Measurements from ENCODE around the gene SLC27A1.
A peak's percentile ranks its signal among the peaks of the same experiment; 100 is the strongest.

Gene SLC27A1

DNA sequence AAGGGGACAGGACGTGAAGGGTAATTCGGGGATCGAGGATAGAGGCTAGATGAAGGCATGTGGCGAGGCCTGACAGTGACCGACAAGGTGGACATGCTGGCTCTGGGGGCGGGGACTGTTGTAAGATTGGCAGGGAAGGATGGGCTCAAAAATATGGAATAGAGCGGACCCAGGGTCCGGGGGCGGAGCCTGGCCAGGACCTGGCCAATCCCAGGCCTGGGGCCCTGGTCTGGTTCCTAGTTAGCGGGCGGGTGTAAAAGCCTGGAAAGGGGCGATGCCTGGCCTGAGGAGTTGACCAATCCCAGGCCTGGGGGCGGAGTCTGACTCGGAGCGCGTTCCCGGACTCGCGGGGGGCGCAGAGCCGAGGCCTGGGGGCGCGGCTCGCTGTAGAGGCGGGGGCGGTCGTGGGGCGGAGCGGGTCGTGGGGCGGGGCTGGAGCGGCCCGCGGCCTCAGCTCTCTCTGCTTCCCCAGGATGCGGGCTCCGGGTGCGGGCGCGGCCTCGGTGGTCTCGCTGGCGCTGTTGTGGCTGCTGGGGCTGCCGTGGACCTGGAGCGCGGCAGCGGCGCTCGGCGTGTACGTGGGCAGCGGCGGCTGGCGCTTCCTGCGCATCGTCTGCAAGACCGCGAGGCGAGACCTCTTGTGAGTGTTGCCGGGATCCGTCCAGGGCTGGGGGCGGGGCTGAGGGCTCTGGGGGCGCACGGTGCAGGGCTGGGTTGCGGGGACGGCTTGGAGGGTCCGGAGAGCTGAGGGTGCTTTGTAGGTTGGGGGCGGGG lies at the start of gene SLC27A1:
SLC27A1 (plus strand) TSS at position 457 of the 774 bp plus-strand sequence; CDS start at position 474, 17 bp downstream.
- peak; percentile 99 for DNase-seq (ENCODE audit: low read depth, low spot score)

DNA sequence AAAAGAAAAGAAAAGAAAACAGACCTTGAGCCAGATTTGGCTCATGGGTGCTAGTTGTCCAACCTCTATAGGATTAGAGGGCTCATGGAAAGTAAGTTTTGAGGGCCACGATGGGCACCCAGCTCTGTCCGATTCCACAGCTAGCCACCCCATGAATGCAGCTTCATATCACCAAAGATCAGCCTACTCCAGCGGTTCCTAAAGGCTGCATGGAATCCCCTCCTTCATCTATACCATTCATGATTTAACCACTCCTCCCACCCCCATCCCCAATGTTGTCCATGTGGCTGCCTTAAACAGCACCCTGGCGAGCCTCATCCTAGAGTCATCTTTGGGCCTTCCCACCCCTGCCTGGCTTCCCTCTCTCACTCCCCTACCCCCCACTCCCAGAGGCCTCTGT lies 48.4 kb upstream of the SLC27A1 start:
- no peak for DNase-seq (ENCODE audit: low read depth, low spot score)

DNA sequence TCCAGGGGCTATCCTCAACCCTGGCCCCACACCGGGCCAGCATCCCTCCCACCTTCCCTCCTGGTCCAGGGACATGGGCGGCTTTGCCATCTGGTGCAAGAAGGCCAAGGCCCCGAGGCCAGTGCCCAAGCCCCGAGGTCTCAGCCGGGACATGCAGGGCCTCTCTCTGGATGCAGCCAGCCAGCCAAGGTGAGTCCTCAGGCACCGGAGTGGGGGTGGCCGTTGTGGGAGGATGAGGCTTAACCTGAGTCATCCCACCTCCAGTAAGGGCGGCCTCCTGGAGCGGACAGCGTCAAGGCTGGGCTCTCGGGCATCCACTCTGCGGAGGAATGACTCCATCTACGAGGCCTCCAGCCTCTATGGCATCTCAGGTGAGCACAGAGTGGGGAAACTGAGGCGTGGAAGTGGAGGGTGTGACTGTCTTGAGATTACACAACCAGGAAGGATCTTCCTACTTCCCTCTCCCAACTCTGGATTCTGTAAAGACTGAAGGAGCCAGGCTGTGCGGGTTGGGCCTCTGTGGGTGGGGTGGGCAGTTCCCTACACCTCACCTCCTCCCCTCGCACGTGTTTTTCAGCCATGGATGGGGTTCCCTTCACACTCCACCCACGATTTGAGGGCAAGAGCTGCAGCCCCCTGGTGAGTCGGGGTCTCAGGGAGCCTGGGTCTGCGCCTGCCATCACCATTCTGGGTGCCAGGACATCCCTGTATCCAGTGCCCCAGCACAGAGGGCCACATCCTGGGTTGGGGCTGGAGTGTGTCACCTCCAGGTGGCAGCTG lies 46.7 kb upstream of the SLC27A1 start:
- DNase-seq (ENCODE audit: low read depth, low spot score), result no peak

DNA sequence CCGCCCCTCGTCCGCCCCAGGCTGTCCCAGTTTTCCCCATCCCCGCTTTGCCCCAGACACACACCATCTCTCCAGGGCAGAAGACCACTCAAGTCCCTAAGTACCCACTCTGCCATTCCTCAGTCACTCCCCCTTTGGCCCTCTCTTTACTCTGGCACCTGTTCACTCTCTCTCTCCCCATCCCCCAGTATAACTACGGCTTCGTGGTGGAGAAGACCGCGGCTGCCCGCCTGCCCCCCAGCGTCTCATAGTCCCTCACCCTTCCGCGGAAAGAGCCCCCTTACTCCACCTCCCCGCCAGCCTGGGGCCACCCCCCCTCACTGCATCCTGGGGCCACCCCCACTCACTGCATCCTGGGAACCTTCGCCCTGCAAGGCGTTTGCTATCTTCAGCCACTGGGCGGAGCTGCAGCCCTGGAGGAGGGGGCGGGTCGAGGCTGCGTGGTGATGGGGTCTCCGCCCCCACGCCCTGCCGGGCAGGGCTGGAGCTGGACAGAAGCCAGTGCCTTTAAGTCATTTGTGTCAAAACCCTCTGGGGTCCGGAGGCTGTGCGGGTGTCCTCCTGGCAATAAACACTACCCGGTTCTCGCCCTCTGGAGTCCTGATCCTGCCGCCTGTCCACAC lies 45.5 kb upstream of the SLC27A1 start:
- DNase-seq (ENCODE audit: low read depth, low spot score), result no peak

DNA sequence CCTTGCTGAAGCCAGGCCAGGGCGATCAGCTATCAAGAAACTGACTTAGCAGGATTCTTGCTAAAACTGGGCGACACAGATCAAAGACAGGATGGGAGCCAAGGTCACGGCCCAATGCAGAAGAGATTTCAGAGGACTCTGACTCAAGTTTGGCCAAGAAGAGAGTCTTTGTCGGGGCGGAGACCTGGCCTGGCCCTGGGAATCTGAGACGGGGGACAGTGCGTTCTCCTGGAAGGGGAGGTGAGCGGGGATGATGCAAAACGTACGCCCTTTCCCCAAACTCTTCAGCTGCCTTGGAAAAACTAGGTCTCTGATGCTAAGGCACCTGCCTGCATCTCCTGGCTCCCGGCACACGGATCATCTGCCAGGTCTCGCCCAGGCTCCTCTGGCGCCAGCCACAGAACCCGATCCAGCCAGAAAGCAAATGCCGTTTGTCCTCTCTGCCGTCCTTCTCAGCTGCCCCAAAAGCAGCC lies 40.6 kb upstream of the SLC27A1 start:
- DNase-seq (ENCODE audit: low read depth, low spot score), result no peak

DNA sequence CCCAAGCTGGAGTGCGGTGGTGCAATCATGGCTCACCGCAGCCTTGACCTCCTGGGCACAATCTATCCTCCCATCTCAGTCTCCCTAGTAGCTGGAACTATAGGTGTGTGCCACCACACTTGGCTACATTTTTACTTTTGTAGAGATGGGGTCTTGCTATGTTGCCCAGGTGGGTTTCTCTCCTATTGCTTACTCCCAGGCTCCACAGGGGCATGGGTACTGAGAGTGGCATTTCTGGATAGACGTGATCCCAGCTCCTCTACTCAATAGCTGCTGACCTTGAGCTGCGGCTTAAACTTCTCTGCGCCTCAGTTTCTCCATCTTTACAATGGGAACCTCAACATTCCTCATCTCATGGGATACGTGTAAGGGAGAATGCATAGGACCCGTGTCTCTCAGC lies 38.9 kb upstream of the SLC27A1 start:
- DNase-seq (ENCODE audit: low read depth, low spot score), result no peak

DNA sequence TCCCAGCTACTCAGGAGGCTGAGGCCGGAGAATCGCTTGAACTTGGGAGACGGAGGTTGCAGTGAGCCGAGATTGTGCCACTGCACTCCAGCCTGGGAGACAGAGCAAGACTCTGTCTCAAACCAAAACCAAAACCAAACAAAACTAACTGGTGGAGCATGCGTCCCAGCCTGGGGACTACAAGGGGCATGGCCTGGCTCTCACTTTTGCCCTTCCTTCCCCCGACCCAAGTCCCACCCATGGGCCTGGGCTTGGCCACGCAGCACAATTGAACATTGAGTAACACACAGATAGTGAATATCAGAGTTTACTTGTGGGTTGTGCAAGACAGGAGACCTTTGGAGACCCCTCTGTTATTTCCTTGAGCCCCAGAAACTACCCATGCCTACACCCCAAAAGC lies 35.1 kb upstream of the SLC27A1 start:
- no peak for DNase-seq (ENCODE audit: low read depth, low spot score)

DNA sequence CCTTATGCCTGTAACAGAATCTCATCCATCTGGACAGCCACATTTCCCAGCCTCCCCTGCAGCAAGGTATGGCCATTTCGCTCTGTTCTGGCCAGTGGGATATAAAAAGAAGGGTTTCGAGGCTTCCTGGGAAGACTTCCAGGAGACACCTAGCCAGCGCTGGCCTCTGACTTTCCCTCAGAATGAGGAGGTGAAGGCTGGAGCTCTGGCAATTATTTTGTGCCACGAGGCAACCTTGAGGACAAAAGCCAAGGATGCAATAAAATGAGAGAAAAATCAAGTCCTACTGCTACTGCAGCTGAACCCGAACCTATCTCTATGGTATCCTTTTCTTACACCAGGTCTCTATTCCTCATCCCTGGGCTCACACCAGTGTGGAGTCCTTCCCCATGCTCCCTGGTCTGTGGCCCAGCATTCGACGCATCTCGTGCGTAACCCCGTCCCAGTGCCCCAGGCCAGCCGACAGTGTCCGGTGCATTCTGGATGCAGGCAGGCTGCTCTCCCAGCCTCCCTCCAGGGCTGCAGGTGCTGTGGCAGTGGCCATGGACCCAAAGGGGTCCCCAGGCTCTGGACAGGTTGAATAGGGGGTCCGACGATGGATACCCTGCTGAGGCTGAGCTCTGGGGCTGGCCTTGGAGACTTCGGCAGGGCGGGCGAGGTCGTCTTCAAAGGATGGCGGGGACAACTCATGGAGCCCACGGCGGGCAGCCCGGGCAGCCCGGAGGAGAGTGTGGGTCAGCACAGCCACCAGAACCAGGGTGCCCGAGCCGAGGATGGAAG lies 34.0 kb upstream of the SLC27A1 start:
- no peak for DNase-seq (ENCODE audit: low read depth, low spot score)

DNA sequence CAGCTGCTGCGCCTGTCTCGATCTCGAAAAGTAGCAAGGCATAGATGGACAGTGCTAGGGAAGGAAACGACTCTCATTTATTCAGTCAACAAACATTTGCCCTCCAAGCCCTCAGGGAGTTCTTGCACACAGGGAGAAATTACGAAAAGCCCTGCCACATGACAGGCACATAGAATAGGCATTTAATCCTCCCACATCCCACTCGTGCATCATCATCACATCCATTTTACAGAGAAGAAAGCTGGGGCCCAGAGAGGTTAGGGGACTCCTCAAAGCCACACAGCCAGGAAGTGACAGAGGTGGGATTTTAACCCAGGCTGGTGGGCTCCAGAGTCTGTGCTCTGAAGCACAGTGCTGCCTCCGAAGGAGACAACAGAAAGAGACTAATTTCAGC lies 33.5 kb upstream of the SLC27A1 start:
- DNase-seq (ENCODE audit: low read depth, low spot score), result no peak

DNA sequence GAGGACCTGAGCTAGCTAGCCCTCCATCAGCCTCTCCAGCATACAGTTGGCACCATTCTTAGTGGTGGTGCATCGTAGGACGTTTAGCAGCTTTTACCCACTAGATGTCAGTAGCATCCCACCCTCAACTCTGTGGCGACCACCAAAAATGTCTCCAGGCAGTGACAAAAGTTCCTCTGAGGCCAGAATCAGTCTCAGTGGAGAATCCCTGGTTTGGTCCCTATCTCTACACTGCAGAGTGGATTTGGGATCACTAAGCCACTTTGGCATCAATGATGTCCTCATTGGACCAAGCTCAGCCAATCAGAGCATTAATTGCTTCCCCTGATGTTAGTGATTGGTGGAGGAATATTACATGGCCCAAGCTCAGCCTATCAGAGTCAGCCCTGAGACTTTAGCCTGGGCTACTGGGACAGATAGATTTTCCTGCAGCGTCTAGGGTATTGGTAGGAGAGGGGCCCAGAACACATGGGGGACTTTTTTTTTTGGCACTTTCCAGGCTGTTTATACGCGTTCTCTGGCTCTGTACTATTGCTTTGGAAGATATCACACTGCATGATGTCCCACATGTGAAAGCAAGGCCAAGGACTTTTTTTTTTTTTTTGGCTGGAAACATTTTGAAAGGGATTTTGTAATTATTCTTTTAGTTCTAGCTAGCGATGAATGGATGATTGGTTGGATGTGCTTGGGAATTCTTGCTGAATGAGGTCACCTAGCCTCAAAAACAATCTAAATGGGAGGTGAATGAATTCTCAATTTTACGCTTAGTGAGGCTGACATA lies 28.9 kb upstream of the SLC27A1 start:
- DNase-seq (ENCODE audit: low read depth, low spot score), result no peak

DNA sequence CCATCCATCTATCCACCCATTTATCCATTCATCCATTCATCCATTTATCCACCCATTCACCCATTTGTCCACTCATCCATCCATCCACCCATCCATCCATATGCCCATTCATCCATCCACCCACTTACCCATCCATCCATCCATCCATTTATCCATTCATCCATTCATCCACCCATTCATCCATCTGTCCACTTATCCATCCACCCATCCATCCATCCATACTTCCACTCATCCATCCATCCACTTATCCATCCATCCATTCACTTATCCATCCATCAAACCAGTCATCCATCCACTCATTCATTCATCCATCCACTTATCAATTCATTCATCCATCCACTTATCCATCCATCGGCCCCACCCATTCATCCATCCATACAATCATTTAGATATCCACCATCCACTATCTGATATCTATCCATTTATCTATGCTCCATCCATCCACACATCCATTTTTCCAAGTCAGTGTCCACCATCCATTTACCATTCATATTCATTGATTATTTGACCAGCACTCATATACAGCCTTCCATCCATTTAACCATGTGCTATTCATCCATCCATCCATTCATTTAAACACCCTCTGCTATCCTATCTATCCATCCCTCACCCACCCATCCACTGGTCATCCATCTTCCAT lies 24.7 kb upstream of the SLC27A1 start:
- no peak for DNase-seq (ENCODE audit: low read depth, low spot score)

DNA sequence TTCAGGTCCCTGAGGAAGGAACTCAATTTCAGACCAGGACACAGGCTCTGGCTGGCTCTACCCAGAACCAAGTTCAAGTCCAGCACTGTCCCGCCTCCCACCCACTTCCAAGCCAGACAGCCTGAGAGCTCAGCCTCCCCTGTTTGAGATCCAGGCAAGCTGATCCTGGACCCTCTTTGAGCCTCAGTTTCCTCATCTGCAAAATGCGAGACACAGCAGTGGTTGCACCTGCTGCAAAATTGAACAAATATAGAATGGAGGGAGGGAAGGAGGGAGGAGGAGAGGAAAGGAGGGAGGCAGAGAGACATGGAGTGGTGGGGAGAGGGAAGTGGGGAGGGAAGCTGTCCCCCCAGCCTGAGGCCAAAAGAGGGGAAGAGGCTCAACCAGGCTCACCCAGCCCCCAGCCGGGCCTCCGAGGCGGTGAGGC lies 22.6 kb upstream of the SLC27A1 start:
- DNase-seq (ENCODE audit: low read depth, low spot score), result no peak

DNA sequence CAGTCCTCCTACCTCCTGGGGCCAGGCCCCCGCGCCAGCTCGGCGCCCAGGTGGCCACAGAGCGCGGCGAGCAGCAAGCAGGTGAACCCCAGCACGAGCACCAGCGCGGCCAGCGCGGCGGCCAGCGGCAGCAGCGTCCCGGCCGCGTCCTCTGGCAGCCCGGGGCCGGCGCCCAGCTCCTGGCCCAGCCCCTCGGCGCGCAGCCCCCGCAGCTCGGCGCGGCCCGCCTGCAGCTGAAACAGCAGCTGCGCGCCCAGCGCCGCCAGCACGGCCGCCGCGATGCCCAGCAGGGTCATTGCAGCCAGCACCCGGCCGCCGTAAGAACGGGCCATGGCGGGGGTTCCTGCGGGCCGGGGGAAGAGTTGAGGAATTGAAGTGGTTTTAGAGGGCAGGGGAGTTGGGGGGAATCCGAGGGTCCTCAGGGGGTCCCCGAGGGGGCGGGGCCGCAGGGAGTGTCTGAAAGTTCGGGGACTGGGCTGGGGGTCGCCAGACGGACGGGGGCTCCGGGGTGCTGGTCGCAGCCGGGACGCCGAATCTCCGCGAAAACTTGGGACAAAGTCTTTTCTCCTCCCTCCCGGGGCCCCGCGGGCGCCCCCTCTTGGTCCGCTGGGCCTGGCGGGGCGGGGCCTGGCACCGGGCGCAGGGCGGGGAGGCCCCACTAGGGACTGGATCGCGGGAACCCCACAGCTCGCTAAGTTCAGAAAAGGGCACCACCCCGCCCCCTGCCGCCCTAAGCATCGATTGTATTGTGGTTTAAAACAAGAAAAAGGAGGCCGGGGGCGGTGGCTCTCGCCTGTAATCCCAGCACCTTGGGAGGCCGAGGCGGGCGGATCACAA lies 22.0 kb upstream of the SLC27A1 start, which contains the start of gene TMEM221:
TMEM221 (minus strand) TSS at position 538 of the 837 bp plus-strand sequence; CDS start at position 332, 206 bp downstream.
- no peak for DNase-seq (ENCODE audit: low read depth, low spot score)

DNA sequence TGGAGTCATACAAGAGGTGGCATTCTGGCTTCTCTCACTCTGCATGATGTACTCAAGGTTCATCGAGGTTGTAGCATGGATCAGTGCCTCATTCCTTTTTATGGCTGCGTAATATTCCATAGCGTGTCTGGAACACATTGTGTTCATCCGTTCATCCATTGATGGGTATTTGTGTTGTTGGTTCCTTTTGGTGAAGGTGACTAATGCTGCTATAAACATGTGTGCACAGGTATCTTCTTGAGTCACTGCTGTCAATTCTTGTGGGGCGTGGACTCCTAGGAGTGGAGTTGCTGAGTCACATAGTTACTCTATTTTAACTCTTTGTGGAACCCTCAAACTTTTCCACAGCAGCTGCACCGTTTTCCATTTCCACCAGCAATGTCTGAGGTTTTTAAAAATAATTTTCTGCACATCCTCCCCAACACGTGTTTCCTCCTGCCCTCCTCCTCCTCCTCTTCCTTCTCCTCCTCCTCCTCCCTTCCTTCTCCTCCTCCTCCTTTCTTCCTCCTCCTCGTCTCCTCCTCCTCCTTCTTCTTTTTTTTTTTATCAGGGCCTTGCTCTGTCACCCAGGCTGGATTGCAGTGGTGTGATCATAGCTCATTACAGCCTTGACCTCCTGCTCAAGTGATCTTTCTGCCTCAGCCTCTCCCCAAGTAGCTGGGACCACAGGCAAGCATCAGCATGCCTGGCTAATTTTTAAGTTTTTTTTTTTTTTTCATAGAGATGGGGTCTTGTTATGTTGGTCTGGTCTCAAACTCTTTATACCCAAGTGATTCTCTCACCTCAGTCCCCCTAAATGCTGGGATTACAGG lies 19.9 kb upstream of the SLC27A1 start:
- DNase-seq (ENCODE audit: low read depth, low spot score), result no peak

DNA sequence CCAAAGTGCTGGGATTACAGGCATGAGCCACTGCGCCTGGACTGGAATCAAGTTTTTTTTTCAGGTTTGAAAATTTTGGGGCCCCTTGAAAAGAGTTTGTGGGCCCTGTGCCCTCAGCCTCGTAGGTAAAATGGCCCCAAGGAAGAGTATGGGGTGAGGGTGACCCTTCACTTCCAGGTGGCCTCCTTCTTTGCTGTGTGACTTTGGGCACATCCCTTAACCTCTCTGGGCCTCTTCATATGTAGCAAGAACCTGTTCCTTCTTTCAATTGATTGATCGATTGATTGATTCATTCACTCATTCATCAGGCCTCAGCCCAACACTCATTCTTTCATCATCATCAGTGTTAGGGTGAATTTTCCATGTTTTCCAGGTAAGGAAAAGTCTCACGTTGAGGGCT lies 18.5 kb upstream of the SLC27A1 start:
- no peak for DNase-seq (ENCODE audit: low read depth, low spot score)

DNA sequence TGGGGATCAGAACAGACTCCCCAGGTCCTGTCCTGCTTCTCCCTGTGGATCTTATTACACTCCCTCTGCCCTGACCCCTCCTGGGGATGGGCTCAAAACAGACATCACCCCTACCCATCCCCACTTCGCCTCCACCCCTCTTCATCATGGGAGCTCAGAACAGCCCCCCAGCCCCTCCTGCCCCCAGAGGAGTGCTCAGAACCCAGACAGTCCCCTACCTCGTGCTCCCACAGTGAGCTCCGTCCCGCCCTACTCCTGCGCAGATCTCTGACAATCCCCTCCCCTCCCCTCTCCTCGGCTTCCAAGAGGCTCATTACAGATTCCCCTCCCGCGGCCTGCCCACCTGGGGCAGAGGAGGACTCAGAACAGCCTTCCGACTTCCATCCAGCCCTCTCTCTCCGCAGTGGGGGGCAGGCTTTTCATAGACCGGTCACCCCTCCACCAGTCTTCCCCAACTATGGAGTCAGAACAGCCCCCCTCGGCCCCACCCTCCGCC lies 15.7 kb upstream of the SLC27A1 start:
- DNase-seq (ENCODE audit: low read depth, low spot score), result no peak

DNA sequence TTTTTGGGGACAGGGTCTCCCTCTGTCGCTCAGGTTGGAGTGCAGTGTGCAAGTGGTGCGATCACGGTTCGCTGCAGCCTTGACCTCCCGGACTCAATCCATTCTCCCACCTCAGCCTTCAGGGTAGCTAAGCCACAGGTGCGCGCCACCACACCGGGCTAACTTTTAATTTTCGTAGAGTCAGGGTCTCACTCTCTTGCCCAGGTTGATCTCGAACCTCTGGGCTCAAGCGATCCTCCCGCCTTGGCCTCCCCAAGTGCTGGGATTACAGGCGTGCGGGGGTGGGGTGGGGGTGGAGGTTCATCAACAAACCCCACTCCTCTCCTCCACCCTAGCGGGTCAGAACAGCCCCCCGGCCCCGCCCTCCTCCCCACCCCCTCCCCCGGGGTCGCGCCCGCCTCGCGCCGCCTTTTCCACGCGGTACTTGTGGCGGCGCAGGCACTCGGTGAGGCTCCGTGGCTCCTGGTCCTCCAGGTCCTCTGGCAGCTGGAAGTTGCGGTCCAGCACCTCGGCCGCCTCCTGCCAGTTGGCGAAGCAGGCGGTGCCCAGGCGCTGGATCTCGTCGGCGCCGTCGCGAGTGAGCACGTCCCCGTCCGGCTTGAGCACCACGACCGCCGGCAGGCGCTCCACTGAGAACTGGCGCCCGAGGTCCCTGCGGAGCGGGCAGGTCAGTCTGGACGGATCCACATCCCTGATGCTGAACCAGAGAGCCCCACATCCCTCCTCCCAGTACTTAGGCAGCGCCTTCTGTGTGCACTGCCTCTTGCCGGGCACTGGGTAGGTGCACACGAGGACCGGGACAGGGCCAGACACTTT lies 14.8 kb upstream of the SLC27A1 start:
- DNase-seq (ENCODE audit: low read depth, low spot score), result no peak

Data from smooth muscle cell of the brain vasculature (primary cell).